ENCODE data around the gene FAM124B. TPM values are rescaled to one million over a fixed set of nuclear protein-coding genes. Genes with fewer than 3 reads are reported as not detected.

FAM124B gene
- total RNA-seq, 3 donors from 2014 or later: 2.6 to 7.9 (median 3.5) TPM

DNA sequence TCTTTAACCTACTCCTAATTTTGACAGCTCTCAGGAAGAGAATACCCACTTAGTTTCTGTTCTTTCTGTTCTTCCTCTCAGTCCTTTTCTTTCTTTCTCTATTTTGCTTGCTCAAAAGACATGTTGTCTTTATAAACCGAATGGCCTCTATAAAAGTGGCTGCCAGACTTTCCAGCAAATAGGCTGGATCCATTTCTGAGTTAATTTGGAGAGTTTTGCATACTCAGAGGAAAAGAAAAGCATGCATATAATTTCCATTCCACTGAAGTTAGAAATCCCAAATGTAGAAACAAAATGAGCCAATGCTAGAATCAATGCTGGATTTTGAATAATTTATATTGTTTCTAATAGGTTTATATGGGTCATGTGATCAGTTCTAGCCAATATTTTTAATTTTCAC, 65.9 kb downstream of the FAM124B start:
- TF ChIP-seq POLR2AphosphoS5 (IDR thresholded peaks at IDR 0.05) (no peak), POLR2A (IDR thresholded peaks at IDR 0.05) (no peak)
- TF ChIP-seq, protein P1, sequence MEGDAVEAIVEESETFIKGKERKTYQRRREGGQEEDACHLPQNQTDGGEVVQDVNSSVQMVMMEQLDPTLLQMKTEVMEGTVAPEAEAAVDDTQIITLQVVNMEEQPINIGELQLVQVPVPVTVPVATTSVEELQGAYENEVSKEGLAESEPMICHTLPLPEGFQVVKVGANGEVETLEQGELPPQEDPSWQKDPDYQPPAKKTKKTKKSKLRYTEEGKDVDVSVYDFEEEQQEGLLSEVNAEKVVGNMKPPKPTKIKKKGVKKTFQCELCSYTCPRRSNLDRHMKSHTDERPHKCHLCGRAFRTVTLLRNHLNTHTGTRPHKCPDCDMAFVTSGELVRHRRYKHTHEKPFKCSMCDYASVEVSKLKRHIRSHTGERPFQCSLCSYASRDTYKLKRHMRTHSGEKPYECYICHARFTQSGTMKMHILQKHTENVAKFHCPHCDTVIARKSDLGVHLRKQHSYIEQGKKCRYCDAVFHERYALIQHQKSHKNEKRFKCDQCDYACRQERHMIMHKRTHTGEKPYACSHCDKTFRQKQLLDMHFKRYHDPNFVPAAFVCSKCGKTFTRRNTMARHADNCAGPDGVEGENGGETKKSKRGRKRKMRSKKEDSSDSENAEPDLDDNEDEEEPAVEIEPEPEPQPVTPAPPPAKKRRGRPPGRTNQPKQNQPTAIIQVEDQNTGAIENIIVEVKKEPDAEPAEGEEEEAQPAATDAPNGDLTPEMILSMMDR (IDR thresholded peaks at IDR 0.05): no peak
- H3K9me3 ChIP-seq: no peaks in the 10 kb centered on the region
- H3K36me3 ChIP-seq: no peaks in the 10 kb centered on the region
- no peak overlapping the region for H3K4me3 ChIP-seq
- no peaks in the 10 kb centered on the region for H3K4me1 ChIP-seq
- intact Hi-C loops (cut with DNase I; ENCODE audit: low total_unique reads): no loop called here
- no peaks in the 10 kb centered on the region for H3K27me3 ChIP-seq
- no peak for DNase-seq (ENCODE audit: low spot score in 2 of 2)
- H3K27ac ChIP-seq: no peak overlapping the region

DNA sequence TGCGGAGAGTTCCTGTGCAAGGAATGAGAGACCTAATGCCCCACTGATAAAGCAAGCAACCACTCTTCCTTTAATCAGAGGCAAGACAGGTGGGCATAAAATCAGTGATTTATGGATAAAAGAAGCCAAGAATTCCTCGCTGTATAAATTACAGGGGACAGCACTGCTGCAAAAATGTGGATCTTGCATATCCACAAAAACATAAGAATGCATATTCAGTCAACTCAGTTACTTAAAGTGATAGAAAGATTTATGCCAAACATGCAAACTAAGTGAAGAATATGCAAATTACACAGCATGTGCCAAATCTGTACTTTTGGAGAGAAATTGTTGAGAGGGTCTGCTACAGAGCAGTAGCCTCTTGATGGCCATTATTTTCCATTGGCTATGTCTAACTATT, 67.2 kb downstream of the FAM124B start:
- H3K4me1 ChIP-seq: no peaks in the 10 kb centered on the region
- H3K36me3 ChIP-seq: no peaks in the 10 kb centered on the region
- no peak overlapping the region for H3K4me3 ChIP-seq
- H3K27ac ChIP-seq: no peak overlapping the region
- intact Hi-C loops (cut with DNase I; ENCODE audit: low total_unique reads): loop anchor here (5.0 kb wide), 1 partner anchor 1238 kb away; no protein-coding TSS in a partner anchor
- TF ChIP-seq, protein P1 (IDR thresholded peaks at IDR 0.05): no peak
- TF ChIP-seq POLR2AphosphoS5 (IDR thresholded peaks at IDR 0.05): no peak
- no peak for TF ChIP-seq POLR2A (IDR thresholded peaks at IDR 0.05)
- no peaks in the 10 kb centered on the region for H3K27me3 ChIP-seq
- no peak for DNase-seq (ENCODE audit: low spot score in 2 of 2)
- no peaks in the 10 kb centered on the region for H3K9me3 ChIP-seq

DNA sequence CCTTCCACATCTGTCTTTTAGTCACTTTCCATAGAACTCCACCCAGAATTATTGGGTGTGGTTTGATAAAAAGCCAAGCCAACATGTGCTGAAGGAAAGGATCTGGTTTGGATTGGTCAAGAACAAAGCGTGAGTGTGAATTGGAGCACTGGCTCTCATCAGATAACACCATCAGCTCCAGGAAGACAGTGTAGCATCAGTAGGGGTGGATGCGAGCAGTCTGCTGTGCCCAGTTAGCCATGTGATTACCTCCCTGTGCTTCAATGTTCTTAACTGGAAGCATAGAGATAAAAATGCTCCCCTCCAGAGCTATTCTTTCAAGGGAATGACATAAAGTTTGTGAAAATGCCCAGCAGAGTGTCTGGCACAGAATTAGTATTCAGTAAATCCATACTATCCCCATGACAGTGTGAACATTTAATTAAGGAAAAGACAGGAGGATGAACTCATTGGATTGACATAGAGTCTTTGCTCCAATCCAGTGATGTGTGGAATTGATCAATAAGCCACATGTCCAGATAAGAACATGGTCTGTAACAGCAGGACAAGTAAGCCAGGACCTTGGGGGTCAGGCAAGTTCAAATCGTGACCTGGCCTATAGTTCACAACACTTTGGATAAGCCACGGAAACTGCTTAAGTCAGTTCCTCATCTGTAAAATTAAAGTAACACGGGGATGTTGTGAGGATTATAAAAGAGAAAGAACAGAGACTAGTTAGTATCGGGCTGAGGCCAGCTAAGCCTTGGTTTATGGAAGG, 68.0 kb downstream of the FAM124B start:
- intact Hi-C loops (cut with DNase I; ENCODE audit: low total_unique reads): loop anchor here (5.0 kb wide), 1 partner anchor 1238 kb away; no protein-coding TSS in a partner anchor
- no peaks in the 10 kb centered on the region for H3K4me1 ChIP-seq
- DNase-seq (ENCODE audit: low spot score in 2 of 2): no peak
- TF ChIP-seq POLR2AphosphoS5 (IDR thresholded peaks at IDR 0.05) (no peak), POLR2A (IDR thresholded peaks at IDR 0.05) (no peak)
- TF ChIP-seq, protein P1 (IDR thresholded peaks at IDR 0.05): no peak
- H3K27me3 ChIP-seq: no peaks in the 10 kb centered on the region
- no peaks in the 10 kb centered on the region for H3K9me3 ChIP-seq
- H3K36me3 ChIP-seq: no peaks in the 10 kb centered on the region
- H3K4me3 ChIP-seq: no peak overlapping the region
- no peak overlapping the region for H3K27ac ChIP-seq

DNA sequence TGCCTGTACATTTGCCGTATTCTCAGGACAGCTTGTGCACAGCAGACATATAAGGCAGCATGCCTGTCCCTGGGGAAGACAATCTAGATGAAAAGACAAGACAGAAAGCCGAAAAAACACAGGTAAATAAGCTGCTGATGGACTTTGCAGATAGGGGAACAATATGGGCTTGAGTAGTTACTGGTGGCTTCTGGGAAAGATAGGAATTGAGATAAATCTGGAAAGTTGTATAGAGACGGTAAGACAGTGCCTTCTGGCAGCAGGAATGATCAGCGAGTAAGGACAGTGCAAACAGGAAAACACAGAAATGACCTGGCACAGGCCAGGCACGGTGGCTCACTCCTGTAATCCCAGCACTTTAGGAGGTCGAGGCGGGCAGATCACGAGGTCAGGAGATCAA, 70.2 kb downstream of the FAM124B start:
- DNase-seq (ENCODE audit: low spot score in 2 of 2): no peak
- H3K27me3 ChIP-seq: no peaks in the 10 kb centered on the region
- no peaks in the 10 kb centered on the region for H3K4me1 ChIP-seq
- no peak overlapping the region for H3K4me3 ChIP-seq
- TF ChIP-seq, protein P1 (IDR thresholded peaks at IDR 0.05): no peak
- no peak for TF ChIP-seq POLR2A (IDR thresholded peaks at IDR 0.05)
- no peak for TF ChIP-seq POLR2AphosphoS5 (IDR thresholded peaks at IDR 0.05)
- H3K9me3 ChIP-seq: no peaks in the 10 kb centered on the region
- intact Hi-C loops (cut with DNase I; ENCODE audit: low total_unique reads): loop anchor here (5.0 kb wide), 1 partner anchor 1241 kb away; no protein-coding TSS in a partner anchor
- no peak overlapping the region for H3K27ac ChIP-seq
- no peaks in the 10 kb centered on the region for H3K36me3 ChIP-seq

DNA sequence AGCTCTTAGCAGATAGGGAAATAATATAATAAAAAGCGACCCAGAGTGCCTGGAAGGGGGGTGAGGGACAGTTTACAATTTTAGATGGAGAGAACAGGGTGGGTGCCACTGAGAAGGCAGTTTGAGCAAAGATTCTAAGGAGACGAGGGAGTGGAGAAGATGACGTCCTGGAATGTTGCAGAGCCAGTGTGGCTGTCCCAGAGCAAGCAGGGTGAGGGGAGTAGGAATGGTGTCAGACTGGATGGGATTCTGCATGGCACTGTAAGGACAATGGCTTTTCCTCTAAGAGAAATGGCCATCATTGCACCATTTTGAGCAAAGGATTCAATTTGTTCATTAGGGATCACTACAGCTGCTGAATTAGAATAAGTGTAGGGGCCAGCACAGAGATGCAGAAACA, 73.1 kb downstream of the FAM124B start:
- intact Hi-C loops (cut with DNase I; ENCODE audit: low total_unique reads): no loop called here
- no peak for TF ChIP-seq POLR2A (IDR thresholded peaks at IDR 0.05)
- no peak for TF ChIP-seq POLR2AphosphoS5 (IDR thresholded peaks at IDR 0.05)
- TF ChIP-seq, protein P1 (IDR thresholded peaks at IDR 0.05): no peak
- no peak overlapping the region for H3K4me3 ChIP-seq

More for the DNA sequence above, 73.1 kb downstream of the FAM124B start:
- Histone ChIP-seq H3K36me3 (no peaks in the 10 kb centered on the region), H3K4me1 (no peaks in the 10 kb centered on the region), H3K27me3 (no peaks in the 10 kb centered on the region), H3K9me3 (no peaks in the 10 kb centered on the region), H3K27ac (no peak overlapping the region)
- no peak for DNase-seq (ENCODE audit: low spot score in 2 of 2)

Measured in breast epithelium (tissue), 4 donors.